Measurements from ENCODE around the gene GRIK4.

DNA sequence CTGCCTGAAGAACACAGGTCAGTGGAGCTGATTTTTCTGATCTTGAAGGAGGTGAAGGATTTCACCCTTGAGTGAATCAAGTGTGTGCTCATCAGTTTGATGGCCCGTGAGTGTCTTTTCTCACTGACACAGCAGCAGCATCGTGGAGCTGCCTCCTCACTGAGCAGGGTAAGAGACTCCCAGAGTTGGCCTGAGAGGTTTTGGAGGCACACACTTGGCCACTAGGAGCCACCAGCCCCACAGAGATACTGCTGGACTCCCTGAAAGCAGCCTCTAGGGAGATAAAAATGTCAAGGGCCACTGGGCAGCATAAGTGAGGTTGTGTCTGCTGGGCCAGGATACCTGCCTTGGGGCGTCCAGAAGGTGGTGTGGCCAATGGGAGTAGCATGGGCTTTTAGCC, 245.4 kb downstream of the GRIK4 start:
- no peak for TF ChIP-seq CTCF (IDR thresholded peaks at IDR 0.05; ENCODE audit: low read length)
- no peak for TF ChIP-seq EZH2 (IDR thresholded peaks at IDR 0.05; ENCODE audit: borderline replicate concordance, low read length)

Measured in OCI-LY1 (cell line).